SH-SY5Y (cell line): ENCODE data around the gene TSHR.

Source experiments
- GATA2 ChIP-seq: IDR thresholded peaks from 2 replicates; pipeline ENCODE4 v1.6.1; 2011; ENCODE audit warnings: mild to moderate bottlenecking, low read depth, low read length
- GATA3 ChIP-seq: IDR thresholded peaks from 2 replicates; pipeline ENCODE4 v1.6.1; 2011; ENCODE audit warnings: low read depth, mild to moderate bottlenecking, low read length, moderate library complexity

GRCh38 chr14:80906946-80907345, 48.5 kb upstream of the TSHR start:
- TF ChIP-seq GATA2 (no peak), GATA3 (no peak)
